Activated CD4-positive, alpha-beta T cell treated with anti-CD3 and anti-CD28 coated beads for 36 hours (primary cell): ENCODE measurements around the gene PLEKHH2. TPM values are rescaled to one million over a fixed set of nuclear protein-coding genes. Genes with fewer than 3 reads are reported as not detected.

Source experiments
- total RNA-seq, 2 experiments: library from RNA; stranded (reverse); gene quantifications; one replicate each; pipeline ENCODE4 v1.2.3, GENCODE V29; 2021

The PLEKHH2 gene
- total RNA-seq, 2 experiments from 2014 or later = 1.5 to 2.2 TPM

Other genes starting within 250 kb of the PLEKHH2 start
- 10 to 100 TPM; 32.5 to 36.6 TPM for gene THADA, start 41.2 kb upstream of the PLEKHH2 start, total RNA-seq
- gene C1GALT1C1L, start 39.2 kb downstream of the PLEKHH2 start, total RNA-seq = not detected
- 10 to 100 TPM; 19.5 to 28.4 TPM for gene DYNC2LI1, start 136.8 kb downstream of the PLEKHH2 start, total RNA-seq
- not detected for gene ABCG5, start 201.6 kb downstream of the PLEKHH2 start, total RNA-seq
- not detected for gene ABCG8, start 201.7 kb downstream of the PLEKHH2 start, total RNA-seq